SKM-1 treated with dmso at 0.1 percent for 144 hours (cell line): Measurements from ENCODE around the gene CNTN1.

ENCODE experiments used
- DNase-seq: peaks from one replicate; lab custom pipeline; 2025; ENCODE audit not compliant: unreplicated experiment; lab: John Stamatoyannopoulos, UW

Gene CNTN1

GRCh38 chr12:40834321-40834720 is 142.1 kb downstream of the CNTN1 start:
- DNase-seq: no peak

- DNase-seq: no peak
Observed at GRCh38 chr12:40837891-40838429, 145.7 kb downstream of the CNTN1 start.

GRCh38 chr12:40843495-40843894 is 151.3 kb downstream of the CNTN1 start:
- DNase-seq: no peak

GRCh38 chr12:40853221-40853620 is 161.0 kb downstream of the CNTN1 start:
- DNase-seq: no peak

GRCh38 chr12:40854604-40855003 is 162.4 kb downstream of the CNTN1 start:
- DNase-seq: no peak

- no peak for DNase-seq
Observed at GRCh38 chr12:40864891-40865290, 172.7 kb downstream of the CNTN1 start.

- no peak for DNase-seq
Observed at GRCh38 chr12:40870981-40871380, 178.7 kb downstream of the CNTN1 start.

- DNase-seq: no peak
Observed at GRCh38 chr12:40874868-40875267, 182.6 kb downstream of the CNTN1 start.

- DNase-seq: no peak
Observed at GRCh38 chr12:40889329-40889728, 197.1 kb downstream of the CNTN1 start.

- no peak for DNase-seq
Observed at GRCh38 chr12:40892528-40892927, 200.3 kb downstream of the CNTN1 start.

GRCh38 chr12:40898505-40898904 is 206.3 kb downstream of the CNTN1 start:
- no peak for DNase-seq

- no peak for DNase-seq
Observed at GRCh38 chr12:40903040-40903439, 210.8 kb downstream of the CNTN1 start.

GRCh38 chr12:40907115-40907527 is 214.9 kb downstream of the CNTN1 start:
- DNase-seq: no peak

- no peak for DNase-seq
Observed at GRCh38 chr12:40911676-40912075, 219.4 kb downstream of the CNTN1 start.

- no peak for DNase-seq
Observed at GRCh38 chr12:40915172-40915571, 222.9 kb downstream of the CNTN1 start.

GRCh38 chr12:40917561-40917960 is 225.3 kb downstream of the CNTN1 start:
- no peak for DNase-seq

- DNase-seq: no peak
Observed at GRCh38 chr12:40921563-40922163, 229.4 kb downstream of the CNTN1 start.

GRCh38 chr12:40937891-40938290 is 245.7 kb downstream of the CNTN1 start:
- DNase-seq: no peak

GRCh38 chr12:40942326-40942725 is 250.1 kb downstream of the CNTN1 start:
- DNase-seq: no peak

- no peak for DNase-seq
Observed at GRCh38 chr12:40945772-40946171, 253.5 kb downstream of the CNTN1 start.

GRCh38 chr12:40946612-40947194 is 254.5 kb downstream of the CNTN1 start:
- no peak for DNase-seq

GRCh38 chr12:40947797-40948196 is 255.6 kb downstream of the CNTN1 start:
- no peak for DNase-seq

GRCh38 chr12:40953076-40953475 is 260.8 kb downstream of the CNTN1 start:
- DNase-seq: no peak
